ENCODE results near the gene IL5. TPM values are rescaled to one million over a fixed set of nuclear protein-coding genes. Genes with fewer than 3 reads are reported as not detected.
"Not testable (repeated sequence)": the region's sequence is repeated elsewhere in the genome, so short reads cannot be mapped to it uniquely, and the experiment has no call there.

Gene IL5
- total and polyA plus RNA-seq, 12 donors, result not detected

DNA sequence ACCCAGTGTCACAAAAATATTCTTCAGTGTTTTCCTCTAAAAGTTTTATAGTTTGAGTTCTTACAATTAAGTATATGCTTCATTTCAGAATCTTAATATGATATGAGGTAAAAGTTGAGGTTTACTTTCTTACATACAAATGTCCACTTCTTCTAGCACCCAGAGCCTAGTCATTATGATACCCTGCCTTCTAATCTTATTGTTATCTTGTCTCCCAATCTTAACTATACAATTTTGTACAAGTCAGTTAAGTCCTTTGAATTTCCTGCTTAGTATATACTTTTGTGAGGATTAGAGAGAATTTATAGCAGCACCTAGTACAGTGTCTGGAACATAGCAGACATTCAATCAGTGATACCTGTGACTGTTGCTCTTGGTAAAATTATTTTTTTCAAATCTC, 42.7 kb upstream of the IL5 start:
- TF ChIP-seq, protein P1, sequence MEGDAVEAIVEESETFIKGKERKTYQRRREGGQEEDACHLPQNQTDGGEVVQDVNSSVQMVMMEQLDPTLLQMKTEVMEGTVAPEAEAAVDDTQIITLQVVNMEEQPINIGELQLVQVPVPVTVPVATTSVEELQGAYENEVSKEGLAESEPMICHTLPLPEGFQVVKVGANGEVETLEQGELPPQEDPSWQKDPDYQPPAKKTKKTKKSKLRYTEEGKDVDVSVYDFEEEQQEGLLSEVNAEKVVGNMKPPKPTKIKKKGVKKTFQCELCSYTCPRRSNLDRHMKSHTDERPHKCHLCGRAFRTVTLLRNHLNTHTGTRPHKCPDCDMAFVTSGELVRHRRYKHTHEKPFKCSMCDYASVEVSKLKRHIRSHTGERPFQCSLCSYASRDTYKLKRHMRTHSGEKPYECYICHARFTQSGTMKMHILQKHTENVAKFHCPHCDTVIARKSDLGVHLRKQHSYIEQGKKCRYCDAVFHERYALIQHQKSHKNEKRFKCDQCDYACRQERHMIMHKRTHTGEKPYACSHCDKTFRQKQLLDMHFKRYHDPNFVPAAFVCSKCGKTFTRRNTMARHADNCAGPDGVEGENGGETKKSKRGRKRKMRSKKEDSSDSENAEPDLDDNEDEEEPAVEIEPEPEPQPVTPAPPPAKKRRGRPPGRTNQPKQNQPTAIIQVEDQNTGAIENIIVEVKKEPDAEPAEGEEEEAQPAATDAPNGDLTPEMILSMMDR (IDR thresholded peaks at IDR 0.05), result no peak
- no peak for TF ChIP-seq POLR2A (IDR thresholded peaks at IDR 0.05)
- intact Hi-C loops (cut with DNase I), result no loop called here
- Histone ChIP-seq H3K27me3 (no peaks in the 10 kb centered on the region), H3K4me1 (replicated peaks in 1 of 2) (no peaks in the 10 kb centered on the region), H3K9me3 (replicated peaks in 1 of 3) (no peaks in the 10 kb centered on the region), H3K4me3 (no peak overlapping the region), H3K36me3 (replicated peaks in 1 of 2) (peaks cover 0 to 37% of the 10 kb centered on the region in 2 donors), H3K27ac (no peak overlapping the region)
- no peak for DNase-seq

DNA sequence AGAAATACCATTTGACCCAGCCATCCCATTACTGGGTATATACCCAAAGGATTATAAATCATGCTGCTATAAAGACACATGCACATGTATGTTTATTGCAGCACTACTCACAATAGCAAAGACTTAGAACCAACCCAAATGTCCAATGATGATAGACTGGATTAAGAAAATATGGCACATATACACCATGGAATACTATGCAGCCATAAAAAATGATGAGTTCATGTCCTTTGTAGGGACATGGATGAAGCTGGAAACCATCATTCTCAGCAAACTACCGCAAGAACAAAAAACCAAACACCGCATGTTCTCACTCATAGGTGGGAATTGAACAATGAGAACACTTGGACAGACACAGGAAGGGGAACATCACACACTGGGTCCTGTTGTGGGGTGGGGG, 41.2 kb upstream of the IL5 start:
- DNase-seq; H3K9me3 ChIP-seq (replicated peaks in 1 of 3); H3K27ac ChIP-seq; intact Hi-C loops (cut with DNase I); H3K27me3 ChIP-seq; H3K4me1 ChIP-seq (replicated peaks in 1 of 2); H3K4me3 ChIP-seq: not testable (repeated sequence)
- H3K36me3 ChIP-seq (replicated peaks in 1 of 2), result peaks cover 0 to 23% of the 10 kb centered on the region in 2 donors
- 89 to 100% (median 100%) methylated on average over 1 to 2 of the region's 2 CpGs for WGBS, 4 donors

DNA sequence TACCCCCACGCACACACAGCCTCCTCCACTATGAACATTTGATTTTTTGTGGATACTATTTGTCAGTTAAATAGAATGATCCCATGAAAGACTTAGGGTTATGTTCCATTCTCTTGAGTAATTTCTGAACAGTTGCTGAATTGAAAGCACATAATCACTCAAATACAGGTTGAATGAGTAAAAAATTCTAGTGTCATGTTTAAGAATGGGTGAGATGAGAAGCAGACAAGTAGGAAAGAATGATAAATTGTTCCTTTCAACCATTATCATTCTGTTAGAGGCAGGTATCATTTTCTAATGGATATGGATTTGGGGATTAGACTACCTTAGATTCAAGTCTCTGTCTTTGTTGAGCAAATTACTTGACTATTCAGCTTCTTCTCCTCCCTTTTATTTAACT, 32.8 kb upstream of the IL5 start:
- TF ChIP-seq POLR2A (IDR thresholded peaks at IDR 0.05), result no peak
- TF ChIP-seq, protein P1 (IDR thresholded peaks at IDR 0.05), result no peak
- Histone ChIP-seq H3K36me3 (replicated peaks in 1 of 2) (peaks cover 0 to 30% of the 10 kb centered on the region in 2 donors), H3K4me1 (replicated peaks in 1 of 2) (no peaks in the 10 kb centered on the region), H3K4me3 (no peak overlapping the region), H3K27me3 (no peaks in the 10 kb centered on the region), H3K27ac (no peak overlapping the region), H3K9me3 (replicated peaks in 1 of 3) (no peaks in the 10 kb centered on the region)
- WGBS, 4 donors, result 91 to 100% (median 95%) methylated on average over 1 of the region's 1 CpG
- DNase-seq, result no peak
- intact Hi-C loops (cut with DNase I), result no loop called here

DNA sequence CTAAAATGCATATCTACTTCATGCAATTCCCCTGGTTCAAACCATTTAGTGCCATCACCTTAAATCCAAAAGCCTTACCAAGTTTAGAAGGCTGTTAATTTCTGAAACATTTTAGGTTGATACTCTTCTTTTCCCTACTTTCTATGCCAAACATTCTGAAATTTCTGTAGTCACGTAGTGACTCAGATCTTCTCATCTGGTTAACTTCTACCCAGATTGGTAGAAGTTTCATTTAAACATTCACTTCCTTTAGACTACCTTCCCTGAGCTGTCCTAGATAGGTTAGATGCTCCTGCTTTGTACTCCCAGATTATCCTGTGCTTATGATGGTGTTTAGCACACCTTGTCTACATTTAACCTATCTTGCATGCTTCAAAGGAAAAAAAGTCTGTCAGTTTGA, 23.3 kb upstream of the IL5 start:
- WGBS, 4 donors, result 87 to 97% (median 95%) methylated on average over 1 of the region's 1 CpG

DNA sequence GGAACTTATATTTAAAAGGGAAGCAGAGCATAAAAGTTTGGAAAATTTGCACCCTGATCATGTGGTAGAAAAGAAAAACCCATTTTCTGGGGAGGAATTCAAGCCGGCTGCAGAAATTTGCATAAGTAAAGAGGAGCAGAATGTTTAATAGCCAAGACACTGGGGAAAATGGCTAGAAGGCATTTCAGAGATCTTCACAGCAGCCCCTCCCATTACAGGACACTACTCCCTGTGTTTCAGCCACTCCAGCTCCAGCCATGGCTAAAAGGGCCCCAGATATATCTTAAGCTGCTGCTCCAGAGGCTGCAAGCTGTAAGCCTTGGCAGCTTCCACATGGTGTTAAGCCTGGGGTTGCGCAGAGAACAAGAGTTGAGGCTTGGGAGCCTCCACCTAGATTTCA, 21.2 kb upstream of the IL5 start:
- WGBS, 4 donors, result 97 to 100% (median 99%) methylated on average over 2 of the region's 2 CpGs
- intact Hi-C loops (cut with DNase I); H3K27ac ChIP-seq; H3K9me3 ChIP-seq (replicated peaks in 1 of 3); H3K4me3 ChIP-seq; H3K4me1 ChIP-seq (replicated peaks in 1 of 2); DNase-seq; H3K36me3 ChIP-seq (replicated peaks in 1 of 2); H3K27me3 ChIP-seq: not testable (repeated sequence)

More for the DNA sequence above, 23.3 kb upstream of the IL5 start:
- Histone ChIP-seq H3K9me3 (replicated peaks in 1 of 3) (peaks cover 0 to 8% (median 0%) of the 10 kb centered on the region in 3 donors), H3K4me1 (replicated peaks in 1 of 2) (no peaks in the 10 kb centered on the region), H3K36me3 (replicated peaks in 1 of 2) (no peaks in the 10 kb centered on the region), H3K27ac (no peak overlapping the region), H3K27me3 (no peaks in the 10 kb centered on the region), H3K4me3 (no peak overlapping the region)
- TF ChIP-seq, protein P1 (IDR thresholded peaks at IDR 0.05), result no peak
- TF ChIP-seq POLR2A (IDR thresholded peaks at IDR 0.05), result no peak
- intact Hi-C loops (cut with DNase I), result no loop called here
- no peak for DNase-seq
